ENCODE measurements around the gene SEC63.

DNA sequence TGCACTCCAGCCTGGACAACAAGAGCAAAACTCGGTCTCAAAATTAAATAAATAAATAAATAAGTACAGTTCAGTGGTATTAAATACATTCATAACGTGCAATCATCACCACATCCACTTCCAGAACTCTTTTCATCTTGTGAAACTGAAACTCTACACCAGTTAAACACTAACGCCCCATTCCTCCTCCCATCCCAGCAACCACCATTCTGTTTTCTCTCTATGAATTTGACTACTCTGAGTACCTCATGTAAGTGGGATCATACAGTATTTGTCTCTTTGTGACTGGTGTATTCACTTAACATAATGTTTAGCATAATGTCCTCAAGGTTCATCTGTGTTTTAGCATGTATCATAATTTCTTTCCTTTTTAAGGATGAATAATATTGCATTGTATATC lies 104.8 kb downstream of the SEC63 start:
- TF ChIP-seq, protein P1, sequence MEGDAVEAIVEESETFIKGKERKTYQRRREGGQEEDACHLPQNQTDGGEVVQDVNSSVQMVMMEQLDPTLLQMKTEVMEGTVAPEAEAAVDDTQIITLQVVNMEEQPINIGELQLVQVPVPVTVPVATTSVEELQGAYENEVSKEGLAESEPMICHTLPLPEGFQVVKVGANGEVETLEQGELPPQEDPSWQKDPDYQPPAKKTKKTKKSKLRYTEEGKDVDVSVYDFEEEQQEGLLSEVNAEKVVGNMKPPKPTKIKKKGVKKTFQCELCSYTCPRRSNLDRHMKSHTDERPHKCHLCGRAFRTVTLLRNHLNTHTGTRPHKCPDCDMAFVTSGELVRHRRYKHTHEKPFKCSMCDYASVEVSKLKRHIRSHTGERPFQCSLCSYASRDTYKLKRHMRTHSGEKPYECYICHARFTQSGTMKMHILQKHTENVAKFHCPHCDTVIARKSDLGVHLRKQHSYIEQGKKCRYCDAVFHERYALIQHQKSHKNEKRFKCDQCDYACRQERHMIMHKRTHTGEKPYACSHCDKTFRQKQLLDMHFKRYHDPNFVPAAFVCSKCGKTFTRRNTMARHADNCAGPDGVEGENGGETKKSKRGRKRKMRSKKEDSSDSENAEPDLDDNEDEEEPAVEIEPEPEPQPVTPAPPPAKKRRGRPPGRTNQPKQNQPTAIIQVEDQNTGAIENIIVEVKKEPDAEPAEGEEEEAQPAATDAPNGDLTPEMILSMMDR (IDR thresholded peaks at IDR 0.05), result no peak
- TF ChIP-seq POLR2A (IDR thresholded peaks at IDR 0.05), result no peak
- no peak for TF ChIP-seq POLR2AphosphoS5 (IDR thresholded peaks at IDR 0.05)
- no peak for TF ChIP-seq EP300 (IDR thresholded peaks at IDR 0.05; ENCODE audit: low read depth)
